ENCODE measurements around the gene C3orf80. TPM values are rescaled to one million over a fixed set of nuclear protein-coding genes. Genes with fewer than 3 reads are reported as not detected.

C3orf80 gene
- total RNA-seq, 1 experiment from 2014 or later = 0.13 TPM

DNA sequence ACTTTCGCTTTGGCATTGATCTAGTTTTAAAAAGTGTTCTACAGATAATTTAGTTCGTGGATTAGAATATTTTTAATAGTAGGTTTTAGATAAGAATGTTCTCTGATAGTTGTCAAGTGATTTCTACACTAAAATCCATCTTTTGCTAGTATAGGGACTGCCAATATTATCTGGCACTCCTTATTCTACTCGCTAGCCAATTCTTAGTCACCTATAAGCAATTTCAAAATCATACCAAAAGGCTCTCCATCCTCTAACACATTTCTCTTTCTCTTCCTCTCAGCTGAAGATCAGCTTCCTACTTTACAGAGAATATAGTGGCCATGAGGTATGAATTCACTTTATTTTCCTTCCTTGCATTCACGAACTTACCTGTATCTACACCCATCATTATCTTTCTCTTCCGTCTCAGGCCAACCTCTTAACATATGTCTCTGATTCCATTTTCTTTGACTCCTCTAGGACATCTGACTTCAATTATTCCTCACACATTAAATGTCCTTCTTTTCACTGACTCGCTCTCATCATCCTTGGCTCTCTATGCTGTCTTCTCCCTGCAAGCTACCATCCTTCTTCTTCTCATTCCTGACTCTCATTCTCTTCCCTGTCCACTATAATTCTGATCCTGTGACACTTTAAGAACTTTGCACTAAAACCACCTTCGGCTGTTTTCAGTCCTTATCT lies 35.5 kb downstream of the C3orf80 start:
- no peak overlapping the region for H4K91ac ChIP-seq (ENCODE audit: insufficient read length, low read depth, low read length)
- H3T11ph ChIP-seq (ENCODE audit: low read length) = no peak overlapping the region
- no peak overlapping the region for H3K4me2 ChIP-seq (ENCODE audit: insufficient read depth, insufficient read length, low read length)

More for the DNA sequence above, 35.5 kb downstream of the C3orf80 start:
- no peak overlapping the region for H2BK5ac ChIP-seq (ENCODE audit: insufficient read length, low read length)
- no peak overlapping the region for H3K27ac ChIP-seq (ENCODE audit: insufficient read length, low read depth, low read length)
- no peak overlapping the region for H3K18ac ChIP-seq (ENCODE audit: insufficient read length, low read depth, low read length)
- no peaks in the 10 kb centered on the region for H3K79me2 ChIP-seq (ENCODE audit: insufficient read depth, low read length)
- H3K4me1 Mint-ChIP-seq = no peaks in the 10 kb centered on the region
- H3K56ac ChIP-seq (ENCODE audit: insufficient read length, low read depth, low read length) = no peak overlapping the region
- no peaks in the 10 kb centered on the region for H3K9me3 ChIP-seq (ENCODE audit: control insufficient read depth, low read depth, low read length)
- H4K20me1 ChIP-seq (ENCODE audit: control insufficient read depth, insufficient read depth, insufficient read length) = no peaks in the 10 kb centered on the region
- H3K14ac ChIP-seq (ENCODE audit: insufficient read depth, low read length) = no peak overlapping the region
- H2AK5ac ChIP-seq (ENCODE audit: insufficient read length, low read length) = no peak overlapping the region
- no peaks in the 10 kb centered on the region for H3K36me3 Mint-ChIP-seq (ENCODE audit: insufficient read depth in 1 of 3, low read depth in 3 of 3)
- H2BK15ac ChIP-seq (ENCODE audit: low read depth, low read length) = no peak overlapping the region
- no peak overlapping the region for H2AFZ ChIP-seq (ENCODE audit: low read length)
- DNase-seq = no peak
- H2BK20ac ChIP-seq (ENCODE audit: low read depth, low read length, poor library complexity, severe bottlenecking) = no peak overlapping the region
- no peak overlapping the region for H2BK12ac ChIP-seq (ENCODE audit: insufficient read length, low read depth, low read length)
- TF ChIP-seq CTCF (conservative IDR thresholded peaks at IDR 0.05) = no peak
- H3K79me1 ChIP-seq (ENCODE audit: insufficient read depth, low read depth, low read length, poor library complexity, severe bottlenecking) = no peaks in the 10 kb centered on the region
- no peaks in the 10 kb centered on the region for H3K4me1 ChIP-seq (ENCODE audit: insufficient read depth, low read length)
- H3K4ac ChIP-seq (ENCODE audit: low read depth, low read length) = no peak overlapping the region
- no peak overlapping the region for H3K9ac ChIP-seq (ENCODE audit: extremely low read depth, insufficient read length, low read length)
- H4K5ac ChIP-seq (ENCODE audit: insufficient read length, low read depth, low read length) = no peak overlapping the region
- no peaks in the 10 kb centered on the region for H3K27me3 ChIP-seq (ENCODE audit: insufficient read depth, low read length)
- WGBS (ENCODE audit: extremely low coverage, insufficient read length, low lambda C conversion rate) = 100% methylated on average over 2 of the region's 7 CpGs
- H3K23ac ChIP-seq (ENCODE audit: insufficient read length, low read depth, low read length) = no peak overlapping the region
- no peak overlapping the region for H3K27ac Mint-ChIP-seq
- H3K4me3 Mint-ChIP-seq = no peak overlapping the region
- H3K9me3 Mint-ChIP-seq = no peaks in the 10 kb centered on the region
- H3K23me2 ChIP-seq (ENCODE audit: insufficient read length, low read depth, low read length, poor library complexity, severe bottlenecking) = no peaks in the 10 kb centered on the region
- H2BK120ac ChIP-seq (ENCODE audit: low read depth, low read length, poor library complexity, severe bottlenecking) = no peak overlapping the region
- no peaks in the 10 kb centered on the region for H3K27me3 Mint-ChIP-seq (ENCODE audit: low read depth)
- H4K8ac ChIP-seq (replicated peaks; ENCODE audit: insufficient read length, low read depth, low read length) = no peak overlapping the region
